K562 (cell line): Measurements from ENCODE around the gene FRMPD4. TPM values are rescaled to one million over a fixed set of nuclear protein-coding genes. Genes with fewer than 3 reads are reported as not detected.

Experiments used
- ATAC-seq: fragments of 200-7000 bp; cut with Tn5 transposase; 3 replicates; pipeline ENCODE4 v1.9.1; 2020; ENCODE audit warnings: moderate library complexity
- BruUV-seq: library from RNA; stranded (reverse); fragments of 400-500 nt; replicated peaks from 2 replicates; lab custom pipeline; 2021; lab: Mats Ljungman, UMichigan
- CTCF ChIA-PET: fragments of 300-600 bp; formaldehyde crosslinking; extraction: SDS; loops from one replicate; lab custom pipeline; 2021; ENCODE audit warnings: low intra/inter-chr PET ratio; lab: Yijun Ruan, JAX
- POLR2A ChIA-PET: fragments of 300-600, 350-650 bp; sonication (Branson Sonifier 250); formaldehyde crosslinking; extraction: SDS; loops from one replicate; lab custom pipeline; 2021; ENCODE audit warnings: antibody characterized with exemption, inconsistent platforms; lab: Yijun Ruan, JAX
- DNase-seq, 4 experiments: peaks; one replicate each; pipeline versions ENCODE4 v3.0.0 to v3.0.0-alpha.2; 2011 to 2018; ENCODE audit warnings: low spot score in 3 of 4, mixed read lengths in 3 of 4; ENCODE audit errors: extremely low read depth in 1 of 4
- FAIRE-seq: peaks from 2 replicates; lab custom pipeline; 2011; peaks lifted over from hg19 to GRCh38; lab: Jason Lieb, UNC
- H2AFZ ChIP-seq: 2 replicates; pipeline ENCODE4 v1.6.0; 2011; ENCODE audit warnings: low read depth, low read length, control low read depth, inconsistent platforms
- H3K27ac ChIP-seq: fragments of 200-600 bp; 3 replicates; pipeline ENCODE4 v1.8.0; 2011; ENCODE audit warnings: low read depth, mild to moderate bottlenecking, control low read depth, inconsistent platforms, low read length, moderate library complexity, mixed read lengths; ENCODE audit errors: extremely low read depth
- H3K27me3 ChIP-seq, 2 experiments: fragments of 300-600 bp in 1 of 2; 2 replicates in 1 of 2; 3 replicates in 1 of 2; pipeline versions ENCODE4 v1.6.0 to v1.8.0; 2011; ENCODE audit warnings: inconsistent platforms in 2 of 2, low read length in 2 of 2, mild to moderate bottlenecking in 1 of 2, mixed read lengths in 1 of 2, moderate library complexity in 1 of 2; ENCODE audit not compliant: control insufficient read depth in 2 of 2, insufficient read depth in 2 of 2
- H3K36me3 ChIP-seq: fragments of 300-600 bp; 3 replicates; pipeline ENCODE4 v1.8.0; 2011; ENCODE audit warnings: mild to moderate bottlenecking, low read length, inconsistent platforms; ENCODE audit not compliant: control insufficient read depth, insufficient read depth
- H3K4me1 ChIP-seq, 2 experiments: fragments of 200-600 bp in 1 of 2; replicated peaks in 1 of 2; 2 replicates in 1 of 2; 3 replicates in 1 of 2; pipeline versions ENCODE4 v1.5.1 to v1.8.0; 2011; ENCODE audit warnings: inconsistent platforms in 2 of 2, low read length in 2 of 2, mild to moderate bottlenecking in 1 of 2, mixed read lengths in 1 of 2, moderate library complexity in 1 of 2; ENCODE audit not compliant: control insufficient read depth in 2 of 2, insufficient read depth in 2 of 2
- H3K4me2 ChIP-seq: 2 replicates; pipeline ENCODE4 v1.6.1; 2011; ENCODE audit warnings: low read length, control low read depth, inconsistent platforms, mixed read lengths; ENCODE audit not compliant: insufficient read depth
- H3K4me3 ChIP-seq: fragments of 200-600 bp; sonication (generic), shearing (Covaris generic); 2 replicates; pipeline ENCODE4 v1.5.1; 2016; ENCODE audit warnings: control low read depth, inconsistent platforms
- H3K79me2 ChIP-seq: fragments of 200-600 bp; 3 replicates; pipeline ENCODE4 v1.8.0; 2011; ENCODE audit warnings: low read length, inconsistent platforms; ENCODE audit not compliant: control insufficient read depth, insufficient read depth
- H3K9ac ChIP-seq, 2 experiments: 2 replicates each; pipeline versions ENCODE4 v1.6.0 to v1.6.1; 2011; ENCODE audit warnings: low read depth in 2 of 2, low read length in 2 of 2, control low read depth in 1 of 2, inconsistent platforms in 1 of 2, mild to moderate bottlenecking in 1 of 2, mixed read lengths in 1 of 2; ENCODE audit not compliant: insufficient read depth in 1 of 2
- H3K9me1 ChIP-seq: one replicate; pipeline ENCODE4 v1.6.0; 2011; ENCODE audit warnings: inconsistent platforms, mild to moderate bottlenecking, low read length, moderate library complexity; ENCODE audit not compliant: control insufficient read depth, insufficient read depth
- H3K9me3 ChIP-seq: replicated peaks from 2 replicates; pipeline ENCODE4 v1.5.1; 2011; ENCODE audit warnings: low read depth, low read length, inconsistent platforms; ENCODE audit not compliant: control insufficient read depth, insufficient read depth
- H4K20me1 ChIP-seq: replicated peaks from 2 replicates; pipeline ENCODE4 v1.6.1; 2011; ENCODE audit warnings: low read length, inconsistent platforms, mixed read lengths; ENCODE audit not compliant: control insufficient read depth, insufficient read depth
- ELF2 ChIP-seq: fragments of 250-450 bp; sonication (Bioruptor Pico); IDR thresholded peaks from 2 replicates; pipeline ENCODE4 v1.5.0; 2021; ENCODE audit warnings: mild to moderate bottlenecking
- HOMEZ ChIP-seq: fragments of 250-450 bp; sonication (Bioruptor Pico); IDR thresholded peaks from 2 replicates; pipeline ENCODE4 v1.4.0; 2020; ENCODE audit warnings: mild to moderate bottlenecking, moderate library complexity
- L3MBTL2 ChIP-seq: fragments of 450-650 bp; IDR thresholded peaks from 2 replicates; pipeline ENCODE4 v1.6.1; 2016; ENCODE audit warnings: mild to moderate bottlenecking, moderate library complexity
- NCOA1 ChIP-seq: fragments of 450-650 bp; IDR thresholded peaks from 2 replicates; pipeline ENCODE4 v1.6.1; 2016; ENCODE audit warnings: low read depth
- RBM15 ChIP-seq: fragments of 200-400 bp; formaldehyde crosslinking; IDR thresholded peaks from 2 replicates; pipeline ENCODE4 v1.6.1; 2018; ENCODE audit warnings: mild to moderate bottlenecking, low read length, moderate library complexity; ENCODE audit not compliant: insufficient read depth
- SFPQ ChIP-seq: fragments of 200-400 bp; formaldehyde crosslinking; IDR thresholded peaks from 2 replicates; pipeline ENCODE4 v1.6.1; 2017; ENCODE audit warnings: mild to moderate bottlenecking, low read depth, low read length, moderate library complexity
- YBX1 ChIP-seq: fragments of 450-650 bp; IDR thresholded peaks from 2 replicates; pipeline ENCODE4 v1.7.1; 2016; ENCODE audit warnings: mild to moderate bottlenecking
- ZFP30 ChIP-seq: fragments of 250-450 bp; sonication (Bioruptor Pico); IDR thresholded peaks from 2 replicates; pipeline ENCODE4 v1.8.0; 2022; ENCODE audit warnings: moderate library complexity, mild to moderate bottlenecking, inconsistent platforms, borderline replicate concordance
- WGBS: fragments of 100-300 bp; shearing (Covaris generic); methylation state at CpG from one replicate; pipeline ENCODE4 v1.1.6; 2016; ENCODE audit warnings: low coverage, mixed read lengths; ENCODE audit not compliant: insufficient coverage; ENCODE audit errors: missing lambda C conversion rate; 5-methylcytosine and 5-hydroxymethylcytosine counted together
- in situ Hi-C: fragments of 300-500 bp; cut with MboI; formaldehyde crosslinking; loops from 4 replicates; pipeline ENCODE4 v1.15.0; 2018; ENCODE audit warnings: inconsistent platforms, mixed read lengths
- intact Hi-C: fragments of 100-400 bp; cut with micrococcal nuclease; formaldehyde crosslinking; loops from 2 replicates; pipeline ENCODE4 v1.14.2; 2022
- polyA plus RNA-seq, 8 experiments: library from polyadenylated mRNA; depleted of rRNA in 4 of 8; stranded (reverse) in 5 of 8; unstranded in 3 of 8; fragments of >200 nt; fragmentation: Nextera tagmentation in 2 of 8; fragmentation: Illumina TruSeq in 1 of 8; extraction: Ambion mirVana in 2 of 8; extraction: Trizol in 1 of 8; gene quantifications; 2 replicates each; pipeline versions ENCODE4 v1.2.1 to v1.2.3, GENCODE V29; 2011 to 2014; ENCODE audit warnings: inconsistent platforms in 1 of 8, missing spikeins in 1 of 8
- total RNA-seq, 7 experiments: library from RNA; depleted of rRNA in 6 of 7; stranded (reverse); fragments of >200 nt in 6 of 7; fragmentation: Illumina TruSeq in 2 of 7; extraction: Trizol in 2 of 7; gene quantifications; 2 replicates each; pipeline versions ENCODE4 v1.2.1 to v1.2.3, GENCODE V29; 2011 to 2021; ENCODE audit warnings: low replicate concordance in 1 of 7

The FRMPD4 gene
- total and polyA plus RNA-seq, 9 of the 15 experiments (the other 6 are each of a cell fraction or from before 2014, with no cell fraction given): not detected

- TF ChIP-seq L3MBTL2 (no peak), SFPQ (no peak), HOMEZ (no peak), YBX1 (no peak), ZFP30 (no peak), NCOA1 (no peak), RBM15 (no peak), ELF2 (CRISPR knock-in tag) (no peak)
- no peaks in the 10 kb centered on the region for H3K27me3 ChIP-seq
- in situ Hi-C loops: no loop called here
- no peaks in the 10 kb centered on the region for H3K4me1 ChIP-seq
- DNase-seq (no peak), ATAC-seq (no peak), FAIRE-seq (no peak)
- H3K4me2 ChIP-seq: no peak overlapping the region
- H4K20me1 ChIP-seq: no peaks in the 10 kb centered on the region
- no peak overlapping the region for H3K4me3 ChIP-seq
- H3K79me2 ChIP-seq: no peaks in the 10 kb centered on the region
- no peaks in the 10 kb centered on the region for H3K36me3 ChIP-seq
- intact Hi-C loops: no loop called here
- no peaks in the 10 kb centered on the region for H3K9me3 ChIP-seq
- no TSS peak for BruUV-seq
- no peak overlapping the region for H2AFZ ChIP-seq
- no peaks in the 10 kb centered on the region for H3K9me1 ChIP-seq
- POLR2A ChIA-PET: no interaction called here
- WGBS: 6% methylated on average over 2 of the region's 2 CpGs
- H3K27ac ChIP-seq: no peak overlapping the region
- H3K9ac ChIP-seq: no peak overlapping the region
- CTCF ChIA-PET: no interaction called here
These were observed 201.6 kb downstream of the FRMPD4 start for GRCh38 chrX:12339921-12340320.
